ENCODE results near the gene EIF4B.

Gene EIF4B

DNA sequence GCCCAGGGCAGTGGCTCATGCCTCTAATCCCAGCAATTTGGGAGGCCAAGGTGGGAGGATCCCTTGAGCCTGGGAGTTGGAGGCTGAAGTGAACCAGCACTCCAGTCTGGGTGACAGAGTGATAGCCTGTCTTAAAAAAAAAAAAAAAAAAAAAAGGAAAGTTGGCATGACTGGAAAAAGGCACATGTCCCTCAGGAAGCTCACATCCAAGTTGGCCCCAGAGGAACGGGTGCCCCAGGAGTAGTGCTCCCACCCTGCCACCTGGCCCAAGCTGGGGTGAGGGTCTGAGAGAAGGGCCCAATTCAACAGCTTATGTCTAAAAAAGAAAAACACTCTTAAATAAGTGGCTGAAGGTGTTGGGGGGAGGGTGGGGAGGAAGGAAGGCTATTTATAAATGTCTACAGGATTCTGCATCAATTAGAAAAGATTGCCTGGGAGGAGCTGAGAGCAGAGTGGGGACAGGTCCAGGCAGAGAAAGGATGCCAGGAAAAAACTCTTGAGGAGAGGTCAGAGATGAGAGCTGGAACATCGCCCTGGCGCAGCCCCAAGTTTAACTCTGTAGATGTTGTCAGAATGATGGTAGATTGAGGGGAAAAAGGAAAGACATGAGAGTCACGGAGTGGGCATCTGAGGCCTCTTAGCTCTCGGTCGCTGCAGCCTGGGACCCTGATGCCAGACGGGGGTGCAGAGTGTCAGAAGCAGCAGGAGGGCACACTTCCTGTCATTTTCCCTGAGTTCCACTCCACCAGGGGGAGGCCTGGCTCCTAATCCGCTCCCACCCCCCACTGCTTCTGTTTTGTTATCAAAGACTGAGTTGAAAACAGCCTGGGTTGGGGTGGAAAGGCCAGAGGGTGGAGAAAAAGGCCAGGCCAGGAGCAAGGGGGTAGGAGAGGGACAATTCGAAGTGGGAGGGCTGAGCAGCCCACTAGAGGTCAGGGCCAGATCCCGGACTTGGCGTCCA, 65.6 kb downstream of the EIF4B start:
- no peak for DNase-seq

DNA sequence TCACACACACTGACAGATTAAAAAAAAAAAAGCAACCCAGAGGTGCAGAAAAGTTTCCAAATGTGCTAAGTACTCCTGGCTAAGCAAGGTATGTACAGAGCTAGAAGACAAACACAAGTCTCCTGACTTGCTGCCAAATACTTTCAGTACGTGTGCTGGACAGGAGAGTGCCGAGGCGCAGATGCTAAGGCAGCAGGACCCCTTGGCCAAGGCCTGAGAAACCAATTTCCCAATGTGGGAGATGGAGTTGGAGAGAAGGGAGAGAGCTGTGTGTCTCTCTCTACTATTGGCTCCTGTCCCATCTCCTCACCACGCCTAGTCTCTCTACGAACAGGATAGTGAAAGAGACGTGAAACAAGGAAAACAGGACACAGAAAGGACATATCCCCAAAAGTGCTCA, 67.6 kb downstream of the EIF4B start:
- DNase-seq = no peak

DNA sequence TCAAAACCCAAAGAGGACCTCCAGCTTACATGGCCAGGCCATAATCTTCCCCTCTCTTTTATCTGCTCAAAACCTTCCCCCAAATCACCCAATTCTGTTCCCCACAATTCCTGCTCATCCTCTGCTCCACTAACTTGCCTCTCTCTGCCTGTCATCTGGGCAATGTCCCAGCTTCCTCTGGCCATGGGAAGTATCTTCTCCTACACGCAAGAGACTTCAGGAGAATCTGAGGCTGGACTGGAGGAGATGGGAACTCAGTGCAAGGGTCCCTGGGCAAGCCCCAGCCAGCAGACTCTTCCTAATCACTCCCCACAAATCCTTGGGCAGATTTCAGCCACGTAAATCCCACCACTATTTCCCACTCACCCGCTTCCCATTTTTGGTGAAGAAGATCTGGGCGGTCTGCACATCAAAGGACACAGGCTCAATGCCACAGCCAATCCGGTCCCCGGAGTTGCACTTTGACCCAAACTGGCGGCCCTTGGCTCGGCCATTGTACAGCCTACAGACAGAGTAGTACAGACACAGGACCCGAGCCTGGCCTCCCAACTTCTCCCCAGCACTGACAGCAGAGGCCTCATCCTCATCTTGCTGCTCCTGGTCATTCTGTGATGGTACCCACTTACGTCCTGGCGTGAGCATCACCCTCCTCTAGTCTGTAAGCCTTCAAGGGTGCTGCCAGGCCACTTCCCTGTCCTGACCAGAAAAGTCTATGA, 68.2 kb downstream of the EIF4B start:
- DNase-seq = no peak

DNA sequence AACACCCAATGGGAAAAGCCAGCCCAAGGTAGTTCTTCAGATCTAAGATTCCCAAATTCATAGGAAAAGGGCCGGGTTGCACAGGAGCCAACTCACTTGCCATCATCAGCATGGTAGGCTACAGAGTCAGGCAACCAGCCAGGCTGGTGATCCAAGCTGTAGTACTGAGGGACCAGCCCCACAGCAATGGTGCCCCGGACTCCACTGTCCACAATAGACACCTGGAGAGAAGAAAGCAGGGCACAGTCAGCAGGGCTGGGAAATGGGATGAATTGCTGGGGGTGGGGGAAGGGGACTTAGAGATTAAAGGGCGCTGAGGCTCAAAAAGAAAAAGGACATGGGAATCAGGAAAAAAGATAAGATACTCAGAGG, 68.7 kb downstream of the EIF4B start:
- DNase-seq = no peak

DNA sequence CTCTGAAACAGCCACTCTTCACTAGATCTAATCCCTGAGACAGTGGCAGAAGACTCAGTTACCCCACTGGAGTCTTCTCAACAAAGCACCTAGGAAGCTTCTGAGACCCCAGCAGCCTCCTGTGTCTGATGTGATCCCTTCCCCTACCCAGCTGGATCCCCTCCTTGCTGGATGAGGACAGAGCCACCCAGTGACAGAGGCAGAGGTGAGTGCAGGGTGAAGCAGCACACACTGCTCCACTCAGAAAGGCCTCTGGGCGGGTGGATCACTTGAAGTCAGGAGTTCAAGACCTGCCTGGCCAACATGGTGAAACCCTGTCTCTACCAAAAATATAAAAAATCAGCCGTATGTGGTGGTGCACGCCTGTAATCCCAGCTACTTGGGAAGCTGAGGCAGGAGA, 70.2 kb downstream of the EIF4B start:
- no peak for DNase-seq

DNA sequence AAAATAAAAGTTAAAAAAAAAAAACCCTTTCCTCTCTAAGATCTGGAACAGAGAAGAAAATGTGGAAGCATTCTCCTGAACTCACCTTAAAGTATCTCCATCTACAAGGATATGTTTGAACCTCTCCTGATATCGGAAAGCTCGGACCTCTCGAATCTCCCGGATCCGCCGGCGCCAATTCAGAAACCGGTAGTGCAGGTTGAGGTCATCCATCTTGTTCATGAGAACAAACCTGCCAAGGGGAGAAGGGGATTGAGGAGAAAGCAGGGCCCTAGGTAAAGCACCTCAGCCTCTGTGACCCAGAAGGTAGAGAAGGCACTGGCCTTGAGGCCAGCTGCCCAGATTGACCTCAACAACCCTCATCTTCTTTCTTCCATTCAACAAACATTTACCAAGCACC, 70.8 kb downstream of the EIF4B start:
- DNase-seq = no peak

DNA sequence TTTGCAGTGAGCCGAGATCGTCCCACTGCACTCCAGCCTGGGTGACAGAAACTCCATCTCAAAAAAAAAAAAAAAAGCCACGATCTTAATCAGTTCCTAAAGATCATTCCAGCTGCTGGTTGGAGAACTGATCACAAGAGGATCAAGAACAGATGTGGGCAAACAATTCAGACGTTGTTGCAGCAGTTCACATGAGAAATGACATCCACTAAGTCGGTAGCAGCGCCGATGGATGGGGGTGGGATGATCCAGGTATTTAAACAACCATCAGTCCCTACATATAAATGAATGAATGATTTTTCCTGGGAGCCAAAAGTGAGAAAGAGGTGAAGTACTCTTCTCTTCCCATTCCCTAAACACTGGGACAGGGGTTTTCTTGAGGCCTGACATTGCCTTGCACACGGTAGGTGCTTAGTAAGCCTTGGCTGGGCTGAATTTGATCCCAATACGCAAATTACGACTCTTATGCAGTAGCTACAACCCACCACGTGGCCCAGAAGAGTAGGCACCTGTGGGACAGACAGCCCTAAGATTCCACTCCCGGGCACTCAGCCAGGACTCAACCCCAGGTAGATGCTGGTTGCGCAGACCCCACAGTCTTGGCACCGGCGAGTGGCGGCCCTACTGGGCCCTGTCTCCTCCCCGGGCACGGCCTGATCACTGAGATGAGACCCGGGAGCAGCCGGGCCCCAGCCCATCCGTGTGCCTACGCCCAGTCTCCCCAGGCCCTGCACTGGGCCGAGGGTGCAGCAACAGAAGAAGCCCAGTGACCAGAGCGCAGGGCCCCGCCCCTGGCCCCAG, 72.4 kb downstream of the EIF4B start:
- peak; percentile 50 for DNase-seq

DNA sequence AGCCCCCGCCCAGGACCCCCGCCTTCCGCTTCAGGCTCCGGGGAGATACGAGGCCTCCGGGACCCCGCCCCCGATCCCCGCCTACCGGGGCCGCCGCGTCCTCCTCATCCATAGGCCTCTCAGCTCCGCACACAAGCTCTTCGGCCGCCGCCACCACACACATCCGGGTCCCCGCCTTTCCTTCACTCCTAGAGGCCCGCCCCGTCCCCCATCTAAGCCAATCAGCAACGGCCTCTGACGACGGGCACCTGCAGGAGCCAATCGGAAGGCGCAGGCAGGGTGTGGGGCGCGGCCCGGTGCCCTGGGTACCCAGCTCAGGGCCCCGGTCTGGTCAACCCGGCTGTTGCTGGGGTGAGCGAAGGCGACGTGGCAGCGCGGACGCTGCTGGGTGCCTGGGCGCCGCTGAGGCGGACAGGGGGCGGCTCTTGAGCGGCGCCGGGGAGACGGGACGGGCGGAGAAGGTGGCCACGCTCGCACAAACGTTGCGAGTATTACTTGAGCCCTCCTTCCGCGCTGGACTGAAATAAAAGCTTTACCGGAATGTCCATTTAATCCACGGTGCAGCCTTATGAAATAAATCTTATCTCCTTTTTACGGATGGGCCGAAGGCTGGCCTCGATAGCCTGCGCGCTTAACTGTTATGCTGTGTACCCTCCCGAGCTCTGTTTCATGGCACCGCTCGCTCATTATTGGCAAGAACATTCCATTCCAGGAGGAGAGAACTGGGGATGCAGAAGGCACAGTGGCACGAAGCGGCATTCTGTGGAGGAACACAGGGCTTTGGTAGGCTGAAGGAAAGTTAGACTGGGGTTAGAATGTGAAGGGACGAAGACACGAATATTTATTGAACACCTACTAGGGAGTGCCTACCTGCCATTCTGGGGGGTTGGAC, 73.2 kb downstream of the EIF4B start, which contains the start of gene SPRYD3:
SPRYD3 (minus strand) TSS at position 165 of the 892 bp plus-strand sequence; CDS start at position 108, 57 bp downstream.
- peak; percentile 96 for DNase-seq

DNA sequence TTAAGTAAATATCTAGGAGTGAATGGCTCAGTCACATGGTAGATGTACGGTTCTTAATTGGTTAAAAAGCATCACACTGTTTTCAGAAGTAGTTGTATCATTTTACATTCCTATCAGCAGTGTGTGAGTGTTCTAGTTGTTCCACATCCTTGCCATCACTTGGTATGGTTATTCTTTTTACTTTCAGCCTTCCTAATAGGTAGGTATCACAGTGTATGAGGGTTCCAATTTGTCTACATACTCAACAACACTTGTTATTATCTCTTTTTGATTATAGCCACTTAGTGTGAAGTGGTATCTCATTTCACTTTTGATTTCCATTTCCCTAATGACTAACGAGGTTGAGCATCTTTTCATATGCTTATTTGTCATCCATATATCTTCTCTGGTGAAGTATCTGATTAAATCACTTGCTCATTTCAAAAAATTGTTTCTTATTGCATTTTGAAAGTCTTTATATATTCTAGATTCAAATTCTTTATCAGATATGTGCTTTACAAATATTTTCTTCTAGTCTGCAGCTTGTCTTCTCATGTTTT, 76.5 kb downstream of the EIF4B start:
- no peak for DNase-seq

DNA sequence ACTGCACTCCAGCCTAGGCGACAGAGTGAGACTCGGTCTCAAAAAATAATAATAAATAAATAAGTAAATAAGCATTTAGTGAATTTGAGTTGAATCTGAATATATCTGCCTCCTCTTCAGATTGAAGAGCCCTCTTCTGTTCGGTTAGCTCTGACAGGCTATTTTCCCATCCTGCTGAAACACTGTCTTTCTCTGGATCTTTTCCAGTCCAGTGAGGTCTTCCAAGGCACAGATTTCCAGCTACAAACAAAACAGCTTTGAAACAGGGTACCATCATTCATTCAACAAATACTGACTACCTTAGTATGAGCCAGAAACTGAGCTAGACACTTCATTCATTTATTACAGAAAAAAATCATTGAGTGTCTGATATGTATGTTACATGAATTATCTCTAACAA, 80.1 kb downstream of the EIF4B start:
- no peak for DNase-seq

DNA sequence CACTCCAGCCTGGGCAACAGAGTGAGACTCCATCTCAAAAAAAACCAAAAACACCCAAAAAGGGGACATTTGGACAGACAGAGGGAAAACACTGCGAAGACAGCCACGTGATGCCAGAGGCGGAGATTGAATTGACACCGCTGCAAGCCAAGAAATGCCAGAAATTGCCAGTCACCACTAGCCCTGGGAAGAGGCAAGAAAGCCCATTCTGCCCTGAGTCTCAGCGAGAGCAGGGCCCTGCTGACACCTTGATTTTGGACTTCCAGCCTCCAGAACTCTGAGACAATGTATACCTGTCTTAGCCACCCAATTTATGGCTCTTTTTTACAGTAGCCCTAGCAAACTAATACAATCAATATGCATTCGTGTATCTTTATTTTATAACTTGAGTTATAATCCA, 83.8 kb downstream of the EIF4B start:
- DNase-seq = no peak

DNA sequence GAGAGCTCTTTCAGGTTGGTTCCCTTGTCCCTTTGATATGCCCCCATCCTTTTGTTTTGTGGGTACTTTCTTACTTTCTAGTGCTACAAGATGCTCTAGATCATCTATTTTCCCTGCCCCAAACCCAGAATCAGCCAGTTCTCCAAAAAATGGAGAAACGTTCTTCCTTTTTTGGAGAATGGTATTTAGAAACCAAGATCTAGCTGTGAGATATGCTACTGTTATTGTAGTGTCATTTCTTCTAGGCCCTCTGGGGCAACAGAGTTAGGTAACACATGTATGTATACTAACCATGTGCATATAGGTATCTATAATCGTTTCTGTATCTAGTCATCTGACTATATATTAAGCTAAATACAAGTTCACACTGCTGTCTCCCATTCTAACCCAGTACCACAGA, 84.3 kb downstream of the EIF4B start:
- DNase-seq = no peak

DNA sequence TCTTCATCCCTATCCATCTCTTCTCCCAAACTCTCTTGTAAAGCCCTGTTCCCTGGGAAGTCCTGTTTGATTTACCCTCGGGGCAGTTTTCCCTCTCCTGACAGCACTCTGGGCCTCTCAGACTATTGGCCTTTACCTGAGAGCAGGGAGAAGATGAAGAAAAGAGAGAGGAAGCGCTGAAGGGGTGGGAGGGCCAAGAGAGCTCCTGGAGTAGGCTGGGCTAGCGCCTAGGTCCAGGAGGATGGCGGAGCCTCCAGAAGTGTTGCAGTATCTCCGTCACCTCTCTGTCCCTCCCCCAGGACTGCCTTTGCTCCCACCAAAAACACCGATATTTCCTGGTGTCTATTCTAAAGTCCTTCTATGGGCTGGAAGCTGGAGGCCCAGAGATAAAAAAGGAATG, 85.5 kb downstream of the EIF4B start:
- DNase-seq = no peak
